GM12878 (cell line): ENCODE measurements around the gene GFAP. TPM values are rescaled to one million over a fixed set of nuclear protein-coding genes. Genes with fewer than 3 reads are reported as not detected.
A peak's percentile ranks its signal among the peaks of the same experiment; 100 is the strongest.

Source experiments
- EGR1 ChIP-seq, 2 experiments: IDR thresholded peaks; 1 replicate in 1 of 2; 2 replicates in 1 of 2; pipeline ENCODE4 v1.6.1; 2011 to 2012; ENCODE audit warnings: low read depth in 2 of 2, low read length in 2 of 2, borderline replicate concordance in 1 of 2, mild to moderate bottlenecking in 1 of 2, moderate library complexity in 1 of 2
- FOXK2 ChIP-seq: fragments of 450-650 bp; IDR thresholded peaks from 2 replicates; pipeline ENCODE4 v1.6.1; 2017; ENCODE audit warnings: mild to moderate bottlenecking, moderate library complexity
- KLF5 ChIP-seq: fragments of 450-650 bp; IDR thresholded peaks from 2 replicates; pipeline ENCODE4 v1.6.1; 2014; ENCODE audit warnings: mild to moderate bottlenecking; ENCODE audit not compliant: partially characterized antibody
- MTA3 ChIP-seq: IDR thresholded peaks from 2 replicates; pipeline ENCODE4 v1.6.1; 2012; ENCODE audit warnings: low read length, inconsistent platforms, borderline replicate concordance
- NBN ChIP-seq: fragments of 450-650 bp; IDR thresholded peaks from 2 replicates; pipeline ENCODE4 v1.6.1; 2016
- PAX8 ChIP-seq: fragments of 450-650 bp; IDR thresholded peaks from 2 replicates; pipeline ENCODE4 v1.6.1; 2017; ENCODE audit warnings: mild to moderate bottlenecking, moderate library complexity
- SIN3A ChIP-seq: IDR thresholded peaks from 2 replicates; pipeline ENCODE4 v1.6.1; 2012; ENCODE audit warnings: low read depth, low read length, improper control_type of control experiment
- SRF ChIP-seq, 2 experiments: IDR thresholded peaks; 2 replicates each; pipeline ENCODE4 v1.6.1; 2011; ENCODE audit warnings: low read depth in 2 of 2, low read length in 2 of 2, mild to moderate bottlenecking in 1 of 2, moderate library complexity in 1 of 2
- SUPT20H ChIP-seq: IDR thresholded peaks from 2 replicates; pipeline ENCODE4 v1.6.1; 2011; ENCODE audit warnings: low read depth, mild to moderate bottlenecking, low read length, moderate library complexity, borderline replicate concordance; ENCODE audit not compliant: control insufficient read depth
- polyA plus RNA-seq, 11 experiments: library from polyadenylated mRNA; depleted of rRNA in 4 of 11; unstranded in 6 of 11; stranded (reverse) in 5 of 11; fragments of >200 nt; fragmentation: Nextera tagmentation in 4 of 11; fragmentation: Illumina TruSeq in 1 of 11; extraction: Ambion mirVana in 4 of 11; extraction: Trizol in 1 of 11; gene quantifications; 1 replicate in 1 of 11; 2 replicates in 10 of 11; pipeline versions ENCODE4 v1.2.1 to v1.2.3, GENCODE V29; 2011 to 2016; ENCODE audit warnings: inconsistent platforms in 2 of 11, missing spikeins in 2 of 11, low read depth in 1 of 11
- total RNA-seq, 4 experiments: library from RNA; depleted of rRNA in 3 of 4; stranded (reverse); fragments of >200 nt in 3 of 4; fragmentation: Illumina TruSeq in 1 of 4; extraction: Trizol in 1 of 4; gene quantifications; 2 replicates each; pipeline versions ENCODE4 v1.2.1 to v1.2.3, GENCODE V29; 2013 to 2021
- TF ChIP-seq, protein P1 (sequence below): IDR thresholded peaks from 2 replicates; pipeline ENCODE4 v1.6.1; 2011; ENCODE audit warnings: borderline replicate concordance, low read depth, mild to moderate bottlenecking, moderate library complexity, low read length; ENCODE audit not compliant: insufficient read depth, poor library complexity, severe bottlenecking
- TF ChIP-seq, protein P2 (sequence below): fragments of 450-650 bp; IDR thresholded peaks from 2 replicates; pipeline ENCODE4 v1.6.1; 2014; ENCODE audit warnings: mild to moderate bottlenecking
- TF ChIP-seq, protein P3 (sequence below): fragments of 450-650 bp; IDR thresholded peaks from 2 replicates; pipeline ENCODE4 v1.6.1; 2017; ENCODE audit warnings: mild to moderate bottlenecking
- TF ChIP-seq, protein P4 (sequence below): fragments of 450-650 bp; IDR thresholded peaks from 2 replicates; pipeline ENCODE4 v1.6.1; 2017; ENCODE audit warnings: antibody characterized with exemption, mild to moderate bottlenecking, moderate library complexity
- TF ChIP-seq, protein P5 (sequence below): fragments of 450-650 bp; IDR thresholded peaks from 2 replicates; pipeline ENCODE4 v1.6.1; 2017; ENCODE audit warnings: mild to moderate bottlenecking, moderate library complexity
- TF ChIP-seq, protein P6 (sequence below): fragments of 450-650 bp; IDR thresholded peaks from 2 replicates; pipeline ENCODE4 v1.6.1; 2016; ENCODE audit warnings: mild to moderate bottlenecking

GFAP gene
- total and polyA plus RNA-seq, 10 of the 15 experiments (the other 5 are each of a cell fraction or from before 2014, with no cell fraction given) = 0.04 to 0.25 TPM; not detected in 8

DNA sequence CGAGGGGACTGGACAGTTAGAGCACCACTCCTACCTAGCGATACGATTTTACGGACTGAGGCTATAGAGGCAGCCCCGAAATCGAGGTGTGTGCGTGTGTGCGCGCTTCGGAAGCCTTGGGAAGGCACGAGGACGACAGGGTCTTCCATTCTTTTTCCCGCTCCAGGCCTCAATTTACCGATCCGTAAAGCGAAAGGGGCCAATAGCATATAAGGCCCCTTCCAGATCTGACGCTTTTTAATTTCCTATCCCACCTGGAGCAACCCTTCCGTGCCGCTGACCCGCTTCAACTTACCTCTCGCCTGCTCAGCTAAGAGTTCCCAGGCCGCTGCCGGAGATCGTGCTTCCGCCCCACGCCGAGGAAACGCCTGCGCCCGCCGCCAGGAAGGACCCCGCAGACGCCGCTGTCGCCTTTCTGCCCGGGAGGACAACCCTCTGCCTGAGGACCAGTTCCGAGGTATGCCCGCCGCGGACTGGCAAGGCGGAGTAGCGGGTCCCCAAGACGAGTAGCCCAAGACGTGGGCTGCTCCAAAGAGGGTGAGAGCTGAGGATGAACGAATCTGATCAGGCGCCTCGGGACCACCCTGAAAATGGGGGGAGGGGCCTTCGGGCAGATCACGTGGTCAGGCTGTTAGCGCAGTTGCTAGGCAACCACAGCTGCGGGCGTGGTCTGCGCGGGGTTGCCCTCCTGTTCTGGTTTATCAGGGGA lies 16.1 kb downstream of the GFAP start, which contains the start of gene EFTUD2 (continued):
- TF ChIP-seq, protein P1, sequence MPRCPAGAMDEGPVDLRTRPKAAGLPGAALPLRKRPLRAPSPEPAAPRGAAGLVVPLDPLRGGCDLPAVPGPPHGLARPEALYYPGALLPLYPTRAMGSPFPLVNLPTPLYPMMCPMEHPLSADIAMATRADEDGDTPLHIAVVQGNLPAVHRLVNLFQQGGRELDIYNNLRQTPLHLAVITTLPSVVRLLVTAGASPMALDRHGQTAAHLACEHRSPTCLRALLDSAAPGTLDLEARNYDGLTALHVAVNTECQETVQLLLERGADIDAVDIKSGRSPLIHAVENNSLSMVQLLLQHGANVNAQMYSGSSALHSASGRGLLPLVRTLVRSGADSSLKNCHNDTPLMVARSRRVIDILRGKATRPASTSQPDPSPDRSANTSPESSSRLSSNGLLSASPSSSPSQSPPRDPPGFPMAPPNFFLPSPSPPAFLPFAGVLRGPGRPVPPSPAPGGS = no peak
- TF ChIP-seq SIN3A (peak; percentile 91), MTA3 (no peak), EGR1 (IDR thresholded peaks at IDR 0.05; ENCODE audit: borderline replicate concordance in 1 of 2, low read depth in 2 of 2, low read length in 2 of 2) (peak; percentile 20 to 52; a peak in 2 of 3 replicates), PAX8 (no peak), SUPT20H (no peak), FOXK2 (peak; percentile 74), KLF5 (no peak), NBN (peak; percentile 98), SRF (IDR thresholded peaks at IDR 0.05; ENCODE audit: low read depth in 2 of 2, low read length in 2 of 2) (peak; percentile 54 to 94; a peak in 3 of 4 replicates)
- TF ChIP-seq, protein P2, sequence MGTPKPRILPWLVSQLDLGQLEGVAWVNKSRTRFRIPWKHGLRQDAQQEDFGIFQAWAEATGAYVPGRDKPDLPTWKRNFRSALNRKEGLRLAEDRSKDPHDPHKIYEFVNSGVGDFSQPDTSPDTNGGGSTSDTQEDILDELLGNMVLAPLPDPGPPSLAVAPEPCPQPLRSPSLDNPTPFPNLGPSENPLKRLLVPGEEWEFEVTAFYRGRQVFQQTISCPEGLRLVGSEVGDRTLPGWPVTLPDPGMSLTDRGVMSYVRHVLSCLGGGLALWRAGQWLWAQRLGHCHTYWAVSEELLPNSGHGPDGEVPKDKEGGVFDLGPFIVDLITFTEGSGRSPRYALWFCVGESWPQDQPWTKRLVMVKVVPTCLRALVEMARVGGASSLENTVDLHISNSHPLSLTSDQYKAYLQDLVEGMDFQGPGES = 0 out of 2 replicates have a peak, but pooled peaks have one; percentile 71
- TF ChIP-seq, protein P3, sequence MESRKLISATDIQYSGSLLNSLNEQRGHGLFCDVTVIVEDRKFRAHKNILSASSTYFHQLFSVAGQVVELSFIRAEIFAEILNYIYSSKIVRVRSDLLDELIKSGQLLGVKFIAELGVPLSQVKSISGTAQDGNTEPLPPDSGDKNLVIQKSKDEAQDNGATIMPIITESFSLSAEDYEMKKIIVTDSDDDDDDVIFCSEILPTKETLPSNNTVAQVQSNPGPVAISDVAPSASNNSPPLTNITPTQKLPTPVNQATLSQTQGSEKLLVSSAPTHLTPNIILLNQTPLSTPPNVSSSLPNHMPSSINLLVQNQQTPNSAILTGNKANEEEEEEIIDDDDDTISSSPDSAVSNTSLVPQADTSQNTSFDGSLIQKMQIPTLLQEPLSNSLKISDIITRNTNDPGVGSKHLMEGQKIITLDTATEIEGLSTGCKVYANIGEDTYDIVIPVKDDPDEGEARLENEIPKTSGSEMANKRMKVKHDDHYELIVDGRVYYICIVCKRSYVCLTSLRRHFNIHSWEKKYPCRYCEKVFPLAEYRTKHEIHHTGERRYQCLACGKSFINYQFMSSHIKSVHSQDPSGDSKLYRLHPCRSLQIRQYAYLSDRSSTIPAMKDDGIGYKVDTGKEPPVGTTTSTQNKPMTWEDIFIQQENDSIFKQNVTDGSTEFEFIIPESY = peak; percentile 87
- TF ChIP-seq, protein P4, sequence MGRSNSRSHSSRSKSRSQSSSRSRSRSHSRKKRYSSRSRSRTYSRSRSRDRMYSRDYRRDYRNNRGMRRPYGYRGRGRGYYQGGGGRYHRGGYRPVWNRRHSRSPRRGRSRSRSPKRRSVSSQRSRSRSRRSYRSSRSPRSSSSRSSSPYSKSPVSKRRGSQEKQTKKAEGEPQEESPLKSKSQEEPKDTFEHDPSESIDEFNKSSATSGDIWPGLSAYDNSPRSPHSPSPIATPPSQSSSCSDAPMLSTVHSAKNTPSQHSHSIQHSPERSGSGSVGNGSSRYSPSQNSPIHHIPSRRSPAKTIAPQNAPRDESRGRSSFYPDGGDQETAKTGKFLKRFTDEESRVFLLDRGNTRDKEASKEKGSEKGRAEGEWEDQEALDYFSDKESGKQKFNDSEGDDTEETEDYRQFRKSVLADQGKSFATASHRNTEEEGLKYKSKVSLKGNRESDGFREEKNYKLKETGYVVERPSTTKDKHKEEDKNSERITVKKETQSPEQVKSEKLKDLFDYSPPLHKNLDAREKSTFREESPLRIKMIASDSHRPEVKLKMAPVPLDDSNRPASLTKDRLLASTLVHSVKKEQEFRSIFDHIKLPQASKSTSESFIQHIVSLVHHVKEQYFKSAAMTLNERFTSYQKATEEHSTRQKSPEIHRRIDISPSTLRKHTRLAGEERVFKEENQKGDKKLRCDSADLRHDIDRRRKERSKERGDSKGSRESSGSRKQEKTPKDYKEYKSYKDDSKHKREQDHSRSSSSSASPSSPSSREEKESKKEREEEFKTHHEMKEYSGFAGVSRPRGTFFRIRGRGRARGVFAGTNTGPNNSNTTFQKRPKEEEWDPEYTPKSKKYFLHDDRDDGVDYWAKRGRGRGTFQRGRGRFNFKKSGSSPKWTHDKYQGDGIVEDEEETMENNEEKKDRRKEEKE = no peak
- TF ChIP-seq, protein P5, sequence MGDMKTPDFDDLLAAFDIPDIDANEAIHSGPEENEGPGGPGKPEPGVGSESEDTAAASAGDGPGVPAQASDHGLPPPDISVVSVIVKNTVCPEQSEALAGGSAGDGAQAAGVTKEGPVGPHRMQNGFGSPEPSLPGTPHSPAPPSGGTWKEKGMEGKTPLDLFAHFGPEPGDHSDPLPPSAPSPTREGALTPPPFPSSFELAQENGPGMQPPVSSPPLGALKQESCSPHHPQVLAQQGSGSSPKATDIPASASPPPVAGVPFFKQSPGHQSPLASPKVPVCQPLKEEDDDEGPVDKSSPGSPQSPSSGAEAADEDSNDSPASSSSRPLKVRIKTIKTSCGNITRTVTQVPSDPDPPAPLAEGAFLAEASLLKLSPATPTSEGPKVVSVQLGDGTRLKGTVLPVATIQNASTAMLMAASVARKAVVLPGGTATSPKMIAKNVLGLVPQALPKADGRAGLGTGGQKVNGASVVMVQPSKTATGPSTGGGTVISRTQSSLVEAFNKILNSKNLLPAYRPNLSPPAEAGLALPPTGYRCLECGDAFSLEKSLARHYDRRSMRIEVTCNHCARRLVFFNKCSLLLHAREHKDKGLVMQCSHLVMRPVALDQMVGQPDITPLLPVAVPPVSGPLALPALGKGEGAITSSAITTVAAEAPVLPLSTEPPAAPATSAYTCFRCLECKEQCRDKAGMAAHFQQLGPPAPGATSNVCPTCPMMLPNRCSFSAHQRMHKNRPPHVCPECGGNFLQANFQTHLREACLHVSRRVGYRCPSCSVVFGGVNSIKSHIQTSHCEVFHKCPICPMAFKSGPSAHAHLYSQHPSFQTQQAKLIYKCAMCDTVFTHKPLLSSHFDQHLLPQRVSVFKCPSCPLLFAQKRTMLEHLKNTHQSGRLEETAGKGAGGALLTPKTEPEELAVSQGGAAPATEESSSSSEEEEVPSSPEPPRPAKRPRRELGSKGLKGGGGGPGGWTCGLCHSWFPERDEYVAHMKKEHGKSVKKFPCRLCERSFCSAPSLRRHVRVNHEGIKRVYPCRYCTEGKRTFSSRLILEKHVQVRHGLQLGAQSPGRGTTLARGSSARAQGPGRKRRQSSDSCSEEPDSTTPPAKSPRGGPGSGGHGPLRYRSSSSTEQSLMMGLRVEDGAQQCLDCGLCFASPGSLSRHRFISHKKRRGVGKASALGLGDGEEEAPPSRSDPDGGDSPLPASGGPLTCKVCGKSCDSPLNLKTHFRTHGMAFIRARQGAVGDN = peak; percentile 61; the same call in 1 of the 2 replicates
- TF ChIP-seq, protein P6, sequence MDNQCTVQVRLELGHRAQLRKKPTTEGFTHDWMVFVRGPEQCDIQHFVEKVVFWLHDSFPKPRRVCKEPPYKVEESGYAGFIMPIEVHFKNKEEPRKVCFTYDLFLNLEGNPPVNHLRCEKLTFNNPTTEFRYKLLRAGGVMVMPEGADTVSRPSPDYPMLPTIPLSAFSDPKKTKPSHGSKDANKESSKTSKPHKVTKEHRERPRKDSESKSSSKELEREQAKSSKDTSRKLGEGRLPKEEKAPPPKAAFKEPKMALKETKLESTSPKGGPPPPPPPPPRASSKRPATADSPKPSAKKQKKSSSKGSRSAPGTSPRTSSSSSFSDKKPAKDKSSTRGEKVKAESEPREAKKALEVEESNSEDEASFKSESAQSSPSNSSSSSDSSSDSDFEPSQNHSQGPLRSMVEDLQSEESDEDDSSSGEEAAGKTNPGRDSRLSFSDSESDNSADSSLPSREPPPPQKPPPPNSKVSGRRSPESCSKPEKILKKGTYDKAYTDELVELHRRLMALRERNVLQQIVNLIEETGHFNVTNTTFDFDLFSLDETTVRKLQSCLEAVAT = peak; percentile 59; the same call in 1 of the 2 replicates
